CD1c-positive myeloid dendritic cell (primary cell): ENCODE data around the gene KDM6A.
"Not testable (repeated sequence)": the region's sequence is repeated elsewhere in the genome, so short reads cannot be mapped to it uniquely, and the experiment has no call there.

Experiments
- DNase-seq: peaks from one replicate; pipeline ENCODE4 v3.0.0-alpha.2; 2016; ENCODE audit errors: extremely low spot score

KDM6A gene

DNA sequence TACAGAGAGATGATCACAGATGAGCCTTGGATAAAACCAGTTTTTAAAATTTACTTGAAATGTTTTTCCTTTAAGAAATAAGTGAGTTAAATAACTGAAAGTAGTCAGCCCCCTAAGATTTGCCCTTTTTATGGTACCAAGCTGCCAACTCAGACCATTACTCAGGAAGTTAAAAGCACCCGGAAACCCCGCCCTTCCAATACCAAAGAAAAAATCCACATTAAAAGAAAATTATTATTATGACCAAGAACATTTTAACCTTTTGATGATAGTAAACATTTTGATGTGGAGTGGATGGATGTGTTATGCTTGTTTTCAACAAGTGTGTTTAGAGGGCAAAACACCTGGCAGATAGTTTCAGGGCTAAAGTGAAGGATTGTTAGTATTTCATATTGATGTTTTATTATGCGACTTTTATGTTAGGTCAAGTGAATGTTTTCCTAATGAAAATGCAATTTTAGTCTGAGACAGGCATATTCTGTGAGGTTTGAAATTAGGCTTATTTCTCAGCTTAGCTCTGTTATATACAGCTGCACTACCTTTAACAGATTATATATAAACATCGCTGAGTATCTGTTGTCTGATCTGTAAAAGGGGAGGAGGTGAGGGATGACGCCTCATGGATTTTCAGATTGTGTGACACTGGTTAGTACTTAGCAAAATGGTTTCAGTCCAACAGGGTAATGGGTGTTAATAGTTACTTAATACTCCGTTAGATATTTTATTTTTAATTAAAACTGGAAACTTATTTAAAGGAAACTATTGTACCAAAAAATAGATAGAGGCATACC, 89.0 kb downstream of the KDM6A start:
- no peak for DNase-seq

- DNase-seq, result no peak
Measured at GRCh38 chrX:44962944-44963343, 90.0 kb downstream of the KDM6A start.

GRCh38 chrX:44967221-44967620, 94.2 kb downstream of the KDM6A start:
- no peak for DNase-seq

DNA sequence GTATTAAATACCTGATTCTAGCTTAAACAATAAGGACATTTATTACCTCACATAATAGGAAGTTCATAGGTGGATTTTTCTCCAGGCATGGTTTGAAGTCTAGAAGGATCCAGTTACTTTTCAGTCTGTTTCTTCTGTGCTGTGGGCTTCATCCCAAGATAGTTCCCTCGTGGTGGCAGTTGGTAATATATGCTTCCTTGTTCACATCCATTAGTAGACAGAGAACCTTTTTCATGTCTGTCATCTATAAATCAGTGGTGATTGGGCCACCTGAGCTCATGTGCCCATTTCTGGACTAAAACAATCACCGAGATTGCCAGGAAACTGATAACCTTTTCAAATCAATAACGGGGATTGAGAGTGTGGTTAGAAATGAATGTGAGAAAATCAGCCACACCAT, 97.7 kb downstream of the KDM6A start:
- DNase-seq, result no peak

DNA sequence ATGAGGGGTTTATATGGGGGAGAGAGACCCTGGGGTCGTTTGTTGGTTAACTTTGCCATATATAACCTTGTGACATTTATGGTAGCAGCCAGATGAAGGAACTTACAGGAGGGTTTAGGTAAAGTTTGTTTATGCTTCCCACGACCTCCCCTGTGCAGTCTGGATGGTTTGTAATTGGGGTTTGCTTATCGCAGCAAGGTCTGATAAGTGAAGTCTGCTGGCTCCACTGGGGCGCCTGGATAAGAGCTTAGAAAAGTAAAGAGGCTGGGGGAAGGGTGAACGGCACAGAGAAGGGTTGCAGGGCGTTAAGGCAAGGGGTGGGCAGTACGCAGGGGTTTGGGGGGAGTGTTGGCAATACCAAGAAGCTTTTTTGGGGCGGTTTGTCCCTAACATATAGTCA, 98.7 kb downstream of the KDM6A start:
- DNase-seq, result no peak

DNA sequence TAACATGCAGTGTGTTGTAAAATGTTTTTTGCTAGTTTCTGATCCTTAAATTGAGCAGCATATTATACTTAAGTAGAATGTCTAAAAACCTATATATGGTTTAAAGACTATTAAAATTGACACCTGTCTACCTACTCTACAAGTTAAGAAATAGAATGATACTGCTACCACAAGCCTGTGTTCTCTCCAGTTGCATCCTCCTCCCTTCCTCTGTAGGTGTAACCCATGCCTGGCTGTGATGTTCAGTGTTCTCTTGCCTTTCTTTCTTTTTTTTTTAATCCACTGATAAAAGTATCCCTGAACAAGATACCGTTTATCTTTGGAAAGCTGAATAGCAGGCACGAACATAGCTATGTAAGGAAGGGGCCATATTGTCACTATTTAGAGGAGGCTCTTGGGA, 99.1 kb downstream of the KDM6A start:
- DNase-seq, result no peak

DNA sequence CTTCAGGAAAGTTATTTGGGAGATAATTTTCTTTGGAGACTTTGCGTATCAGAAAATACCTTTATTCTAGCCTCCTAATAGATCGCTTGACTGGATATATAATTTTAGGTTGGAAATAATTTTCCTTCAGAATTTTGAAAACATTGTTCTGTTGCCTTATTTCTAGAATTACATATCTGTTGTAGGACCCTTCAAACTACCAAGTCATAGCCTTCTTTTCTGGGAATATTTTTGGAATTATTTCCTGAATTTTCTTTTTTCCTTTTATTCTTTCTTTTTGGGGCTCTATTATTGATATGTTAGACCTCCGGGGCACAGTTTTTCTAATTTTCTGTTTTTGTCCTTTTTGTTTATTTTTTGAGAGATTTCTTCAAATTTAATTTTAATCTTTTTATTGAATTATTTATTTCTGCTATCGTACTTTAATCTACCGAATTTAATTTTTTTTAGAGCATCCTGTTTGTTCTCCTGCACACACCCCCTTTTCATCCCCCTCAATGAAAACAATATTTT, 100.5 kb downstream of the KDM6A start:
- no peak for DNase-seq

DNA sequence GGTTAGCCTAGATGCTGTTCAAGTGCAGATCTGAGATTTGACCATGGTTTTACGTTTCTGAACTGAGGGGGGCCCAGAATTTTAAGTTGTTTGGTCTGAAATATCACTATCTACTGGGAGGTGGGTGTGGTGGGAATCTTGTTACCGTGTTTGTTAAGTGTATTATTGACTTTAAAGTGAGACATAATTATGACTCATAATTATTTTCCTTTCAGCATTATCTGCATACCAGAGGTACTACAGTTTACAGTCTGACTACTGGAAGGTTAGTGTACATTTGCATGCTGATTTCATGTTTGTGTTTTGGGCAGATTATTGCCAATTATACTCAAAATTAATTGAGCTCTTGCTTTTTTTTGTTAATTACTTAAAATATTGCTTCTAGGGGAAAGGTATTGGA, 101.5 kb downstream of the KDM6A start:
- no peak for DNase-seq

- no peak for DNase-seq
Measured at GRCh38 chrX:44975666-44976263, 102.8 kb downstream of the KDM6A start.

DNA sequence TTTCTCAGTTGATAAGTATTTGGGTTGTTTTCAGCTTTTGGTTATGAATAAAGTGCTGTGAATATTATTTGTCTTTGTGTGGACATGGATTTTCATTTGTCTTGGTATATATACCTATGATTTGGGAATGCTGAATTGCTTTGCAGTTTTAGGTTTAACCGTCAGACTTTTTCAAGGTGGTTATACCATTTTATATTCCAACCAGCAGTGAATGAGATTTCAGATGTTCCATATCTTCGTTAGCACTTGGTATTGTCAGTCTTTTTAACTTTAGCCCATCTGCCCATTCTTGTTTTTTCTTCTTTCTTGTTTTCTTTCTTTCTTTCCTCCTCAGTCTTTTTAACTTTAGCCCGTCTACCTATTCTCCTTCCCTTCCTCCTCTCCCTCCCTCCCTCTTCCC, 106.0 kb downstream of the KDM6A start:
- no peak for DNase-seq

- DNase-seq, result no peak
Measured at GRCh38 chrX:44980403-44980802, 107.4 kb downstream of the KDM6A start.

- no peak for DNase-seq
Measured at GRCh38 chrX:44980883-44981282, 107.9 kb downstream of the KDM6A start.

- DNase-seq, result no peak
Measured at GRCh38 chrX:44989995-44990770, 117.2 kb downstream of the KDM6A start.

DNA sequence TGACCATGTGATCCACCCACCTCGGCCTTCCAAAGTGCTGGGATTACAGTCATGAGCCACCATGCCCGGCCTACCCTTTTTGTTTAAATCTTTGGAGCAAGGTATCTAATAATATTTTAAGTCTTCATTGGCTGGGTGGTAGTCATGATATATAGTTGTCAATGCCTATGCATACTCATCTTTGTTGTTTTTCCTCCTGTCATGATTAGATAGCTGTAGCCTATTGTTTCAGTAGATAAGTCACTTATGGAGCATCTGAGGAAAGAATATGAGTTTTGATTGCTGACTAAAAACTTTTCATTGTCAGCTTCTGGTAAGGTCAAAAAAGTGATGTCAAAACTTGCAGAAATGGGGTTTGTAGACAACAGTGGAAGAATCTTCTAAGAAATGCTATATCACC, 119.8 kb downstream of the KDM6A start:
- no peak for DNase-seq

- DNase-seq, result no peak
Measured at GRCh38 chrX:44996277-44996676, 123.3 kb downstream of the KDM6A start.

DNA sequence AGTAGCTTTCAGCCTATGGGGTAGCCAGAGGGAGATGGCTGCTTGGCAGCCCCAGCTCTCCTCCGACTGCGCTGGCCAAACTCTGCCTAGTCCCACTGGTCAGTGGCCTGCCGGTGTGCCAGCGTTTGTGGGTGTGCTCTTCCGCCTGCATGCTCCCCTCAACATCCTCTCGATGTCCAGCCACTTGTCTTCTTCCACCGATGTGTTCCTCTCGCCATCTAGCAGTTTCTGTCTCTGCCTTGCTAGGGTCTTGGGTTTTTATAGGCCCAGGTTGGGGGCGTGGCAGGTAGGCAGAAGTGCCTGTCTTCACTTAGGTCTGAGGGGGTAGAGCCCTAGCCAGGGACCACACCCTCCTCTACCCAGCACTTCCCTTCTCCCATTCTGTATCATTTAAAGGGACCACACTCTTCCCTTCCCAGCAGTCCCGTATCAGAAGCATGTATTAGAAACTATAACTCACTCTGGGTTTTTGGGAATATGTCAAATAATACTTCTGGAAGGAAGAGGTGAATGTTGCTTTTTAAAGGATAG, 124.4 kb downstream of the KDM6A start:
- DNase-seq, result peak; percentile 20

DNA sequence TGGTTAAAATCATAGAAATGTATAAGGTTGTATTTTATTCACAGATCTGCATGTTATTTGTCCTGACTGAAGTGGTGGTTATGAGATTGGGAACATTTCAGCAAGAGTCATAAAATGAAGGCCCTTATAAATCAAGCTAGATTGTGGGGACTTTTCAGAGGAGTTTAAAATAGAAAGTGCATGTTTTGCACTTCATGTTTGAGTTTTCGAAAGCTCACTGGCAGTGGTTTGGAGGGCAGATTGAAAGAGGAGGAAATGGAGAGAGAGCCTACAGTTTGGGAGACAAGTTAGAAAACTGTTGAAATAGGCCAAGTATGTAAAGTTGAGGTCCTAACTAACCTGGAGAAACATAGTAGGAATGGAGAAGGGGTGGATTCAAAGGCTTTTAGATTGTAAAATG, 124.9 kb downstream of the KDM6A start:
- no peak for DNase-seq

- not testable (repeated sequence) for DNase-seq
Measured at GRCh38 chrX:44999237-44999636, 126.2 kb downstream of the KDM6A start.

DNA sequence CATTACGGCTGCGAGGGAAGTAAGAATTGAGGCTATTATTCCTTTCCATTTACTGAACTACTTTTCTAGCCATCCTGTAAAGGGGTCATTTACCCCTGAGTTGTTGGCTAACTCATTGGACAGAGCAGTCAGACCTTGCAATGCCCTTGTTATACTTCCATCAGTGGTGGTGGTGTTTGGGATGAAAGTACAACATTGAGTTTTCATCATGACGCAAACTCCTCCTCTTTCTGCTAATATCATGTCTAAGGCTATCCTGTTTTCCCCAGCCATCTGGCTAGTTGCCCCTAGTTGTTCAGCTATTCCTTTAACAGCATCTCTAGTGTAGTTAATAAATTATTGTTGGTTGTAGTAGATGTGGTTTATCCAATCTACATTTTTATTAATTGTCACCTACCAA, 126.9 kb downstream of the KDM6A start:
- DNase-seq, result not testable (repeated sequence)

- DNase-seq, result peak; percentile 9
Measured at GRCh38 chrX:45001048-45001447, 128.1 kb downstream of the KDM6A start.

DNA sequence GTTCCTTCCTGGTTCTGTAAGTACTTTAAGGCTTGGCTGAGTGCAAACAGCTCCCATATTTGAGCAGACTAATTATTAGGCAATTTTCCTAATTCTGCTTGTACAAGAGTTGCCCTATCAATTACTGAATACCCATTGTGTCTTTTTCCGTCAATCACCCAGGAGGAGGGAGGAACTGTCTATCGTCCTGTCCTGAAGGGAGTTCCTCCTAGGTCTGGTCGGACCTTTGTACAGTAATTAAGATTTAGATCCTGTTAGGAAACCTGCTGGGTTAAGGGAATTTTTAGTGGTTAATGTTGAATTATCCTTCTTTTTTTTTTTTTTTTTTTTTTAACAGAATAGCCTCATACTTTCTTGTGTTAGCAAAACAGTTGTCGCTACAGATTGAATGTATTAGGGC, 130.1 kb downstream of the KDM6A start:
- DNase-seq, result no peak
